K562 (cell line): Measurements from ENCODE around the gene CLDN24. TPM values are rescaled to one million over a fixed set of nuclear protein-coding genes. Genes with fewer than 3 reads are reported as not detected.
A peak's percentile ranks its signal among the peaks of the same experiment; 100 is the strongest.

Source experiments
- ATAC-seq: fragments of 200-7000 bp; cut with Tn5 transposase; 3 replicates; pipeline ENCODE4 v1.9.1; 2020; ENCODE audit warnings: moderate library complexity
- BruUV-seq: library from RNA; stranded (reverse); fragments of 400-500 nt; replicated peaks from 2 replicates; lab custom pipeline; 2021; lab: Mats Ljungman, UMichigan
- CTCF ChIA-PET: fragments of 300-600 bp; formaldehyde crosslinking; extraction: SDS; loops from one replicate; lab custom pipeline; 2021; ENCODE audit warnings: low intra/inter-chr PET ratio; lab: Yijun Ruan, JAX
- POLR2A ChIA-PET: fragments of 300-600, 350-650 bp; sonication (Branson Sonifier 250); formaldehyde crosslinking; extraction: SDS; loops from one replicate; lab custom pipeline; 2021; ENCODE audit warnings: antibody characterized with exemption, inconsistent platforms; lab: Yijun Ruan, JAX
- DNase-seq, 4 experiments: peaks; one replicate each; pipeline versions ENCODE4 v3.0.0 to v3.0.0-alpha.2; 2011 to 2018; ENCODE audit warnings: low spot score in 3 of 4, mixed read lengths in 3 of 4; ENCODE audit errors: extremely low read depth in 1 of 4
- FAIRE-seq: peaks from 2 replicates; lab custom pipeline; 2011; peaks lifted over from hg19 to GRCh38; lab: Jason Lieb, UNC
- H2AFZ ChIP-seq: 2 replicates; pipeline ENCODE4 v1.6.0; 2011; ENCODE audit warnings: low read depth, low read length, control low read depth, inconsistent platforms
- H3K27ac ChIP-seq: fragments of 200-600 bp; 3 replicates; pipeline ENCODE4 v1.8.0; 2011; ENCODE audit warnings: low read depth, mild to moderate bottlenecking, control low read depth, inconsistent platforms, low read length, moderate library complexity, mixed read lengths; ENCODE audit errors: extremely low read depth
- H3K27me3 ChIP-seq, 2 experiments: fragments of 300-600 bp in 1 of 2; 2 replicates in 1 of 2; 3 replicates in 1 of 2; pipeline versions ENCODE4 v1.6.0 to v1.8.0; 2011; ENCODE audit warnings: inconsistent platforms in 2 of 2, low read length in 2 of 2, mild to moderate bottlenecking in 1 of 2, mixed read lengths in 1 of 2, moderate library complexity in 1 of 2; ENCODE audit not compliant: control insufficient read depth in 2 of 2, insufficient read depth in 2 of 2
- H3K36me3 ChIP-seq: fragments of 300-600 bp; 3 replicates; pipeline ENCODE4 v1.8.0; 2011; ENCODE audit warnings: mild to moderate bottlenecking, low read length, inconsistent platforms; ENCODE audit not compliant: control insufficient read depth, insufficient read depth
- H3K4me1 ChIP-seq, 2 experiments: fragments of 200-600 bp in 1 of 2; replicated peaks in 1 of 2; 2 replicates in 1 of 2; 3 replicates in 1 of 2; pipeline versions ENCODE4 v1.5.1 to v1.8.0; 2011; ENCODE audit warnings: inconsistent platforms in 2 of 2, low read length in 2 of 2, mild to moderate bottlenecking in 1 of 2, mixed read lengths in 1 of 2, moderate library complexity in 1 of 2; ENCODE audit not compliant: control insufficient read depth in 2 of 2, insufficient read depth in 2 of 2
- H3K4me2 ChIP-seq: 2 replicates; pipeline ENCODE4 v1.6.1; 2011; ENCODE audit warnings: low read length, control low read depth, inconsistent platforms, mixed read lengths; ENCODE audit not compliant: insufficient read depth
- H3K4me3 ChIP-seq: fragments of 200-600 bp; sonication (generic), shearing (Covaris generic); 2 replicates; pipeline ENCODE4 v1.5.1; 2016; ENCODE audit warnings: control low read depth, inconsistent platforms
- H3K79me2 ChIP-seq: fragments of 200-600 bp; 3 replicates; pipeline ENCODE4 v1.8.0; 2011; ENCODE audit warnings: low read length, inconsistent platforms; ENCODE audit not compliant: control insufficient read depth, insufficient read depth
- H3K9ac ChIP-seq, 2 experiments: 2 replicates each; pipeline versions ENCODE4 v1.6.0 to v1.6.1; 2011; ENCODE audit warnings: low read depth in 2 of 2, low read length in 2 of 2, control low read depth in 1 of 2, inconsistent platforms in 1 of 2, mild to moderate bottlenecking in 1 of 2, mixed read lengths in 1 of 2; ENCODE audit not compliant: insufficient read depth in 1 of 2
- H3K9me1 ChIP-seq: one replicate; pipeline ENCODE4 v1.6.0; 2011; ENCODE audit warnings: inconsistent platforms, mild to moderate bottlenecking, low read length, moderate library complexity; ENCODE audit not compliant: control insufficient read depth, insufficient read depth
- H3K9me3 ChIP-seq: replicated peaks from 2 replicates; pipeline ENCODE4 v1.5.1; 2011; ENCODE audit warnings: low read depth, low read length, inconsistent platforms; ENCODE audit not compliant: control insufficient read depth, insufficient read depth
- H4K20me1 ChIP-seq: replicated peaks from 2 replicates; pipeline ENCODE4 v1.6.1; 2011; ENCODE audit warnings: low read length, inconsistent platforms, mixed read lengths; ENCODE audit not compliant: control insufficient read depth, insufficient read depth
- BHLHE40 ChIP-seq: IDR thresholded peaks from 2 replicates; pipeline ENCODE4 v1.6.1; 2011; ENCODE audit warnings: low read length, improper control_type of control experiment
- ELF2 ChIP-seq: fragments of 250-450 bp; sonication (Bioruptor Pico); IDR thresholded peaks from 2 replicates; pipeline ENCODE4 v1.5.0; 2021; ENCODE audit warnings: mild to moderate bottlenecking
- JUNB ChIP-seq: fragments of 450-650 bp; formaldehyde crosslinking; conservative IDR thresholded peaks from 2 replicates; pipeline ENCODE4 v1.4.0; 2020; ENCODE audit warnings: mild to moderate bottlenecking
- NR2F6 ChIP-seq: fragments of 450-650 bp; formaldehyde crosslinking; IDR thresholded peaks from 2 replicates; pipeline ENCODE4 v1.4.0; 2020; ENCODE audit warnings: mild to moderate bottlenecking
- SRSF7 ChIP-seq: fragments of 200-400 bp; formaldehyde crosslinking; optimal IDR thresholded peaks from 2 replicates; pipeline ENCODE3; 2017; ENCODE audit warnings: mild to moderate bottlenecking, low read depth, low read length
- ZKSCAN8 ChIP-seq: fragments of 200-800 bp; sonication (Bioruptor generic); IDR thresholded peaks from 2 replicates; pipeline ENCODE4 v1.6.1; 2016; ENCODE audit warnings: missing genetic modification characterization, missing compliant biosample characterization
- ZNF764 ChIP-seq: fragments of 250-450 bp; sonication (Bioruptor Pico); IDR thresholded peaks from 2 replicates; pipeline ENCODE4 v1.4.0; 2020; ENCODE audit warnings: low read depth, mild to moderate bottlenecking, moderate library complexity
- WGBS: fragments of 100-300 bp; shearing (Covaris generic); methylation state at CpG from one replicate; pipeline ENCODE4 v1.1.6; 2016; ENCODE audit warnings: low coverage, mixed read lengths; ENCODE audit not compliant: insufficient coverage; ENCODE audit errors: missing lambda C conversion rate; 5-methylcytosine and 5-hydroxymethylcytosine counted together
- in situ Hi-C: fragments of 300-500 bp; cut with MboI; formaldehyde crosslinking; loops from 4 replicates; pipeline ENCODE4 v1.15.0; 2018; ENCODE audit warnings: inconsistent platforms, mixed read lengths
- intact Hi-C: fragments of 100-400 bp; cut with micrococcal nuclease; formaldehyde crosslinking; loops from 2 replicates; pipeline ENCODE4 v1.14.2; 2022
- polyA plus RNA-seq, 8 experiments: library from polyadenylated mRNA; depleted of rRNA in 4 of 8; stranded (reverse) in 5 of 8; unstranded in 3 of 8; fragments of >200 nt; fragmentation: Nextera tagmentation in 2 of 8; fragmentation: Illumina TruSeq in 1 of 8; extraction: Ambion mirVana in 2 of 8; extraction: Trizol in 1 of 8; gene quantifications; 2 replicates each; pipeline versions ENCODE4 v1.2.1 to v1.2.3, GENCODE V29; 2011 to 2014; ENCODE audit warnings: inconsistent platforms in 1 of 8, missing spikeins in 1 of 8
- total RNA-seq, 7 experiments: library from RNA; depleted of rRNA in 6 of 7; stranded (reverse); fragments of >200 nt in 6 of 7; fragmentation: Illumina TruSeq in 2 of 7; extraction: Trizol in 2 of 7; gene quantifications; 2 replicates each; pipeline versions ENCODE4 v1.2.1 to v1.2.3, GENCODE V29; 2011 to 2021; ENCODE audit warnings: low replicate concordance in 1 of 7
- TF ChIP-seq, protein P1 (sequence below), 2 experiments: fragments of 450-650 bp; IDR thresholded peaks; 2 replicates each; pipeline ENCODE4 v1.6.1; 2016
- TF ChIP-seq, protein P2 (sequence below): fragments of 250-450 bp; sonication (Bioruptor Pico); IDR thresholded peaks from 2 replicates; pipeline ENCODE4 v1.4.0; 2020; ENCODE audit warnings: mild to moderate bottlenecking
- TF ChIP-seq, protein P3 (sequence below): fragments of 450-650 bp; formaldehyde crosslinking; IDR thresholded peaks from 2 replicates; pipeline ENCODE4 v1.4.0; 2022; ENCODE audit warnings: missing genetic modification characterization

The CLDN24 gene
- total and polyA plus RNA-seq, 9 of the 15 experiments (the other 6 are each of a cell fraction or from before 2014, with no cell fraction given) = not detected

DNA sequence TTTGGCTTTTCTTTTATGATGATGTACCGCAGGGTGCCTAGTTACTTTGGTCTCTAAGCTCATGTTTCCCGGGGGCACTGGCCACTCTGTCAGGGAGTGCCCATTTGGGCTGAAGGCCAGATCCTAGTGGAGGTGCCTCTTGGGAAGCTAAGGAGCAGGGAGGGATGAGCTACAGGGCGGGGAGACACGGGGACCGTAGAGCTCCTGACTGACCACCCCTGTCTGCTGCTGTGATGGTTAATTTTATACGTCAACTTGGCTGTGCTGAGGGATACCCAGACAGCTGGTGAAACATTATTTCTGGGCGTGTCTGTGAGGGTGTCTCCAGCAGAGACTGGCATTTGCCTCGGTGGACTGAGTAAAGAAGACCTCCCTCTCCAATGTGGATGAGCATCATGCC lies 24.9 kb upstream of the CLDN24 start:
- Histone ChIP-seq H3K9me3 (no peaks in the 10 kb centered on the region), H3K4me3 (no peak overlapping the region), H3K79me2 (no peaks in the 10 kb centered on the region), H3K27me3 (no peaks in the 10 kb centered on the region), H3K4me1 (peaks cover 17 to 18% of the 10 kb centered on the region in 2 experiments), H3K9ac (no peak overlapping the region), H4K20me1 (no peaks in the 10 kb centered on the region), H3K4me2 (no peak overlapping the region), H3K27ac (no peak overlapping the region), H2AFZ (peak overlapping the region; percentile 79; the same call in 1 of the 2 replicates), H3K9me1 (no peaks in the 10 kb centered on the region), H3K36me3 (no peaks in the 10 kb centered on the region)
- TF ChIP-seq JUNB (CRISPR knock-in tag) = no peak
- TF ChIP-seq ZNF764 (CRISPR knock-in tag) = no peak
- TF ChIP-seq BHLHE40 = no peak
- no peak for DNase-seq
- intact Hi-C loops = no loop called here
- in situ Hi-C loops = no loop called here
- no peak for FAIRE-seq
- ChIA-PET POLR2A (interaction anchor here (0.6 to 0.9 kb wide), 2 partner anchors 52 to 256 kb away, joined by 3 read pairs; no protein-coding TSS in a partner anchor), CTCF (no interaction called here)
- BruUV-seq = no TSS peak
- 55% methylated on average over 7 of the region's 8 CpGs for WGBS
- no peak for ATAC-seq

GRCh38 chr4:183345261-183345660 lies 23.0 kb upstream of the CLDN24 start:
- Histone ChIP-seq H3K36me3 (no peaks in the 10 kb centered on the region), H3K27ac (no peak overlapping the region), H2AFZ (peak overlapping the region; percentile 69), H3K4me3 (no peak overlapping the region), H3K79me2 (no peaks in the 10 kb centered on the region), H3K4me2 (no peak overlapping the region), H4K20me1 (no peaks in the 10 kb centered on the region), H3K4me1 (peaks cover 17 to 18% of the 10 kb centered on the region in 2 experiments), H3K9me1 (no peaks in the 10 kb centered on the region), H3K27me3 (no peaks in the 10 kb centered on the region), H3K9ac (0 out of 4 replicates have a peak overlapping the region, but pooled peaks of 1 of the 2 experiments have one; percentile 70), H3K9me3 (no peaks in the 10 kb centered on the region)
- FAIRE-seq (no peak), ATAC-seq (no peak), DNase-seq (no peak)
- POLR2A ChIA-PET = no interaction called here
- intact Hi-C loops (no loop called here), in situ Hi-C loops (no loop called here)
- 38% methylated on average over 4 of the region's 4 CpGs for whole genome bisulfite sequencing
- CTCF ChIA-PET = no interaction called here
- BruUV-seq = no TSS peak
- TF ChIP-seq SRSF7 (no peak), NR2F6 (CRISPR knock-in tag) (no peak), ELF2 (CRISPR knock-in tag) (no peak), ZKSCAN8 (CRISPR knock-in tag) (no peak)
- TF ChIP-seq, protein P1, sequence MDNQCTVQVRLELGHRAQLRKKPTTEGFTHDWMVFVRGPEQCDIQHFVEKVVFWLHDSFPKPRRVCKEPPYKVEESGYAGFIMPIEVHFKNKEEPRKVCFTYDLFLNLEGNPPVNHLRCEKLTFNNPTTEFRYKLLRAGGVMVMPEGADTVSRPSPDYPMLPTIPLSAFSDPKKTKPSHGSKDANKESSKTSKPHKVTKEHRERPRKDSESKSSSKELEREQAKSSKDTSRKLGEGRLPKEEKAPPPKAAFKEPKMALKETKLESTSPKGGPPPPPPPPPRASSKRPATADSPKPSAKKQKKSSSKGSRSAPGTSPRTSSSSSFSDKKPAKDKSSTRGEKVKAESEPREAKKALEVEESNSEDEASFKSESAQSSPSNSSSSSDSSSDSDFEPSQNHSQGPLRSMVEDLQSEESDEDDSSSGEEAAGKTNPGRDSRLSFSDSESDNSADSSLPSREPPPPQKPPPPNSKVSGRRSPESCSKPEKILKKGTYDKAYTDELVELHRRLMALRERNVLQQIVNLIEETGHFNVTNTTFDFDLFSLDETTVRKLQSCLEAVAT (IDR thresholded peaks at IDR 0.05) = no peak
- TF ChIP-seq, protein P2, sequence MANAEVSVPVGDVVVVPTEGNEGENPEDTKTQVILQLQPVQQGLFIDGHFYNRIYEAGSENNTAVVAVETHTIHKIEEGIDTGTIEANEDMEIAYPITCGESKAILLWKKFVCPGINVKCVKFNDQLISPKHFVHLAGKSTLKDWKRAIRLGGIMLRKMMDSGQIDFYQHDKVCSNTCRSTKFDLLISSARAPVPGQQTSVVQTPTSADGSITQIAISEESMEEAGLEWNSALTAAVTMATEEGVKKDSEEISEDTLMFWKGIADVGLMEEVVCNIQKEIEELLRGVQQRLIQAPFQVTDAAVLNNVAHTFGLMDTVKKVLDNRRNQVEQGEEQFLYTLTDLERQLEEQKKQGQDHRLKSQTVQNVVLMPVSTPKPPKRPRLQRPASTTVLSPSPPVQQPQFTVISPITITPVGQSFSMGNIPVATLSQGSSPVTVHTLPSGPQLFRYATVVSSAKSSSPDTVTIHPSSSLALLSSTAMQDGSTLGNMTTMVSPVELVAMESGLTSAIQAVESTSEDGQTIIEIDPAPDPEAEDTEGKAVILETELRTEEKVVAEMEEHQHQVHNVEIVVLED (CRISPR knock-in tag) = no peak
- TF ChIP-seq, protein P3, sequence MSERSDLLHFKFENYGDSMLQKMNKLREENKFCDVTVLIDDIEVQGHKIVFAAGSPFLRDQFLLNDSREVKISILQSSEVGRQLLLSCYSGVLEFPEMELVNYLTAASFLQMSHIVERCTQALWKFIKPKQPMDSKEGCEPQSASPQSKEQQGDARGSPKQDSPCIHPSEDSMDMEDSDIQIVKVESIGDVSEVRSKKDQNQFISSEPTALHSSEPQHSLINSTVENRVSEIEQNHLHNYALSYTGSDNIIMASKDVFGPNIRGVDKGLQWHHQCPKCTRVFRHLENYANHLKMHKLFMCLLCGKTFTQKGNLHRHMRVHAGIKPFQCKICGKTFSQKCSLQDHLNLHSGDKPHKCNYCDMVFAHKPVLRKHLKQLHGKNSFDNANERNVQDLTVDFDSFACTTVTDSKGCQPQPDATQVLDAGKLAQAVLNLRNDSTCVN (CRISPR knock-in tag) = no peak
